Mesodermal cell (in vitro differentiated cells): Measurements from ENCODE around the gene CEACAM3.

Source experiments
- H3K27ac ChIP-seq: 2 replicates; pipeline ENCODE4 v1.7.0; 2013; ENCODE audit warnings: mild to moderate bottlenecking, low read depth, low read length, moderate library complexity; ENCODE audit not compliant: severe bottlenecking
- H3K36me3 ChIP-seq: 2 replicates; pipeline ENCODE4 v1.7.1; 2013; ENCODE audit warnings: mild to moderate bottlenecking, low read length, moderate library complexity; ENCODE audit not compliant: control insufficient read depth, insufficient read depth
- H3K4me1 ChIP-seq: one replicate; pipeline ENCODE4 v1.7.1; 2013; ENCODE audit warnings: mild to moderate bottlenecking, low read length; ENCODE audit not compliant: insufficient read depth, control insufficient read depth, poor library complexity, severe bottlenecking
- H3K4me3 ChIP-seq: 2 replicates; pipeline ENCODE4 v1.7.0; 2013; ENCODE audit warnings: low read length, control low read depth, mild to moderate bottlenecking; ENCODE audit not compliant: insufficient read depth, poor library complexity, severe bottlenecking; ENCODE audit errors: extremely low read depth
- H3K9me3 ChIP-seq: 2 replicates; pipeline ENCODE4 v1.7.1; 2013; ENCODE audit warnings: mild to moderate bottlenecking, low read length, moderate library complexity; ENCODE audit not compliant: control insufficient read depth
- WGBS, 2 experiments: methylation state at CpG; one replicate each; pipeline ENCODE4 v1.1.5; 2013; ENCODE audit warnings: missing lambda C conversion rate in 2 of 2; ENCODE audit not compliant: insufficient coverage in 2 of 2; 5-methylcytosine and 5-hydroxymethylcytosine counted together

CEACAM3 gene

DNA sequence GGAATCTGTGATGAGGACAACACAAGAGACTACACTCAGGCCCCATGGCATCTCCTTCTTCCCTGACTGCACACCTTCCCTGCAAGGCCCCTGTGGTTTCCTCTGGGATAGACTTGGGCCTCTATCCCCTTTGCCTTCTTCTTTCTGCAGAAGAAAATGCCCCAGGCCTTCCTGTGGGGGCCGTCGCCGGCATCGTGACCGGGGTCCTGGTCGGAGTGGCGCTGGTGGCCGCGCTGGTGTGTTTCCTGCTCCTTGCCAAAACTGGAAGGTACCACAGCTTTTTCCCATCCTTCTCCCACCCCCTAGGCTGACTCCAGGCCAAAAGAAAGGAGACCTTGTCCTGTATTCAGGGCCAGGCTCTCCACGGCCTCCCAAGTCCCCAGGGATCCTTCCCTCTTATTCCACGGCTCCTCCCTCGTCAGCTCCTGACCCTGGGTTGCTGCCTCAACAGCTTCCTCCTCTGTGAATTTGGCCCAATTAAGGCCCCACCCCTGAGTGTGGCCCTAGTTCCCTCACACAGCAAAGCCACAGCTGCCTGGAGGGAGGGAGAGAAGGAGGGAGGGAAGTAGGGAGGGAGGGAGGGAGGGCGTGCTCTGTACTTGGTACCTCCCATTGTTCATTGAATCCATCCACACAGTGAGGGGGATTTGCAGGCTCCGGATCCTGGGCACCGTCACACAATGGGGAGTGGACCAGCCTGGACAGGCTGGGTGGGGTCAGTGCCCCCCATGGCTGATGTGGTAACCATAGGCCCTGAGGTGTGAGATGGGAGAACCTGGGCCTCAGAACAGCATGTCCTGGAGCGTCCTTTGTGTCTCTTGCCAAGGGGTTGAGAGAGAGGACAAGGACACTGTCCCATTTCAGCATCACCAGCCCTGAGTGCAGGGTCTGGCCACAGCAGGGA is 12.5 kb downstream of the CEACAM3 start:
- no peaks in the 10 kb centered on the region for H3K4me1 ChIP-seq
- WGBS, 2 experiments = 73 to 100% methylated on average over 3 to 14 of the region's 16 CpGs
- no peak overlapping the region for H3K27ac ChIP-seq
- H3K36me3 ChIP-seq = no peaks in the 10 kb centered on the region
- no peak overlapping the region for H3K4me3 ChIP-seq
- no peaks in the 10 kb centered on the region for H3K9me3 ChIP-seq

DNA sequence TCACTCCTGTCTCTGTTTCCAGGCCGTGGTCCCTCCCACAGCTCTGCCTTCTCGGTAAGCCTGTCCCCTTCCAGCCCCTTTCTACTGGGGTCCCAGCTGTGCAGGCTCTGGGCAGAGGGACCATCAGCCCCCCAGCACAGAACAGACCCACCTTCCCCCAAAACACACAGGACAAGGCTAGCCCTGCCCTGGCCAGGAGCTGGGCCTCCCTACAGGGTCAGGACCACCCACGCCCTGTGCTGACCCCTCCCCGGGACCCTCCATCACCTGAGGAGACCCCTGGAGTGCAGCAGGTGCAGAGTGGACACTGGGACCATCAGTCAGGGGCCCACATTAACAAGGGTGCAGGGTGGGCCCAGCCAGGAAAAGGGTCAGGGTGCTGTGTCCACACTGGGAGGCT is 13.9 kb downstream of the CEACAM3 start:
- H3K4me1 ChIP-seq = no peaks in the 10 kb centered on the region
- no peaks in the 10 kb centered on the region for H3K36me3 ChIP-seq
- no peak overlapping the region for H3K27ac ChIP-seq
- H3K4me3 ChIP-seq = no peak overlapping the region
- WGBS, 2 experiments = 68 to 78% methylated on average over 2 to 4 of the region's 4 CpGs
- H3K9me3 ChIP-seq = no peaks in the 10 kb centered on the region

DNA sequence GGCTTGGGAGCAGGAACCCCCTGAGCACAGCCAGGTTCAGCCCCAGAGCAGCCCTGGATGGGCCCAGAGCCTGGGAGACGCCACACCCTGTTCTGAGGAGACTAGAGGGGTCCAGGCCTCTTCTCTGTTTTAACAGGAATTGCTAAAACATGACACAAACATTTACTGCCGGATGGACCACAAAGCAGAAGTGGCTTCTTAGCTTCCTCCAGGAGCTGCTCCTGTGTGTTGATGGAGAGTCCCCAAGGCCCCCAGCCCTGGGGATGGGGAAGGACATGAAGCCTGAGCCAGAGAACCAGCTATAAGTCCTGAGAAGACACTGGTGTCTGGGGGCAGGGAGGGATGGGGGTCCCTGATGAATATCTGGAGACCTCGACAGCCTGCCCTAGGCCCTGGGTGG is 14.6 kb downstream of the CEACAM3 start:
- H3K36me3 ChIP-seq = no peaks in the 10 kb centered on the region
- H3K4me1 ChIP-seq = no peaks in the 10 kb centered on the region
- no peak overlapping the region for H3K27ac ChIP-seq
- 50% methylated on average over 2 of the region's 3 CpGs for WGBS, 2 experiments
- H3K4me3 ChIP-seq = no peak overlapping the region
- H3K9me3 ChIP-seq = no peaks in the 10 kb centered on the region

DNA sequence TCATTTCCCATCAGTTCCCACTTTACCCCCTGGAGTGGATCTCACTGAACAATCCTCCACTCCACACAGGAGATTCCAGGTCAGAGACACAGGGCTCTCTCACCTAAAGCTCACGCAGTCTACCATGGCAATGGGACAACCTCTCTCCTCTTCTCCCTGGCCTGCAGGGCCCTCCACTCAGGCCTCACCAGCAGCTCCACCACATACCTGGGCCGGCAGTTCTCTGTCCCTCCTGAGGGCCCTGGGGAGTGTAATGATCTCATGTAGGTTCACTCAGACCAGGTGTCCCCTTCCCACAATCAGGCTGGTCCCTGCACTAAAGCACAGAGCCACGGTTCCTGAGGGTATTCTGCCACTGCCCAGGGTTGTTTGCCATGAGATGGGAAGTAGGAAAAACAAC is 15.6 kb downstream of the CEACAM3 start:
- 80% methylated on average over 1 of the region's 3 CpGs for WGBS, 2 experiments
- Histone ChIP-seq H3K27ac (no peak overlapping the region), H3K9me3 (no peaks in the 10 kb centered on the region), H3K36me3 (no peaks in the 10 kb centered on the region), H3K4me1 (no peaks in the 10 kb centered on the region), H3K4me3 (no peak overlapping the region)

DNA sequence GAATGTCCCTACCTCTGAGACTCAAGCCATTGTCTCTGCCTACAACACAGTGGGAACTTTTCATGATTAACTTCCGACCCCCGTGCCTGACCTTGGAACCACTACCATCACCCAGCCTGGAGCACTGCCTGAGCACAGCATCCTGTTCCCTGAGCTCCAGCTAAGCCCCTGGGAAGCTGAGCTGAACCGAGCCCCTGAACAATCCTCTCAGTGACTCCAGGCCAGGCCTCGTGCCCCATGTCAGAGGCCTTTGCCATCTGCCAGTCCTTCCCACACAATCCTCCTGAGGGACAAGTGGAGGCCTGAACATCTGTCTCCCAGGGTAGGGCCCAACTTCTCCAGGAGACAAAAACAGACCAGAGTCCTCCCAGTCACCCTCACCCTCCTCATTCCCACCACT is 17.5 kb downstream of the CEACAM3 start:
- 26 to 50% methylated on average over 4 of the region's 4 CpGs for WGBS, 2 experiments
- Histone ChIP-seq H3K4me1 (no peaks in the 10 kb centered on the region), H3K9me3 (no peaks in the 10 kb centered on the region), H3K36me3 (no peaks in the 10 kb centered on the region), H3K27ac (no peak overlapping the region), H3K4me3 (no peak overlapping the region)

DNA sequence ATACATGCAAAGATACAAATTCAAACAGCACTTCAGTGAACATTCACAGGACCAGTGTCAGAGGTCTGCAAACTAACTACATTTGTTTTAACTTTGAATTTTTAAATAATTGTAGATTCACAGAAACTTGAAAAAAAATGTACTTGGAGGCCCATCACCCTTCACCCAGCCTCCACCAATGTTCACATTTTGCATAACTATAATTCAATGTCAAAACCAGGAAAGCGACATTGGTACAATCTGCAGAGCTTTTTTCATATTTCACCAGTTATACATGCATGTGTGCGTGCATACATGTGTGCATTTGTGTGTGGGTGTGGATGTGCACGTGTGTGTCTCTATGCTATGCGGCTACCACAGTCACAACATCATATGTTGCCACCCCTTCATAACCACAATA is 18.9 kb downstream of the CEACAM3 start:
- Histone ChIP-seq H3K4me1 (no peaks in the 10 kb centered on the region), H3K9me3 (no peaks in the 10 kb centered on the region), H3K4me3 (no peak overlapping the region), H3K36me3 (no peaks in the 10 kb centered on the region), H3K27ac (no peak overlapping the region)
- no CpG with 5 or more reads among the region's 4 CpGs for WGBS, 2 experiments

DNA sequence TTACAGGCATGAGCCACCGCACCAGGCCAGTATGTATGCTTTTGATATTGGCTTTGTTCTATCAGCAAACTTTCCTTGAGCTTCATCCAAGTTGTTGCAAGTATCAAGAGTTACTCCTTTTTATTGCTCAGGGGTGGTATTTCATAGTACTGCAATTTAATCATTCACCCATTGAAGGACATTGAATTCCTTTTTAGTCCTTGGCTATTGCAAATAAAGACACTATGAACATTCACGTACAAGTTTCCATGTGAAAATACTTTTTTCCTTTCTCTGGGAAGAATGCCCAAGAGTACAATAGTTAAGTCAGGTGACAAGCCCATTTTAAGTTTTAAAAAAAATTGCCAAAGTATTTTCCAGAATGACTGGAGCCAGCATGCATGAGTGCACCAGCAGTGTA is 20.4 kb downstream of the CEACAM3 start:
- H3K27ac ChIP-seq = no peak overlapping the region
- no peaks in the 10 kb centered on the region for H3K9me3 ChIP-seq
- H3K4me3 ChIP-seq = no peak overlapping the region
- H3K4me1 ChIP-seq = no peaks in the 10 kb centered on the region
- no peaks in the 10 kb centered on the region for H3K36me3 ChIP-seq
- WGBS, 2 experiments = 68 to 100% methylated on average over 1 to 2 of the region's 2 CpGs

DNA sequence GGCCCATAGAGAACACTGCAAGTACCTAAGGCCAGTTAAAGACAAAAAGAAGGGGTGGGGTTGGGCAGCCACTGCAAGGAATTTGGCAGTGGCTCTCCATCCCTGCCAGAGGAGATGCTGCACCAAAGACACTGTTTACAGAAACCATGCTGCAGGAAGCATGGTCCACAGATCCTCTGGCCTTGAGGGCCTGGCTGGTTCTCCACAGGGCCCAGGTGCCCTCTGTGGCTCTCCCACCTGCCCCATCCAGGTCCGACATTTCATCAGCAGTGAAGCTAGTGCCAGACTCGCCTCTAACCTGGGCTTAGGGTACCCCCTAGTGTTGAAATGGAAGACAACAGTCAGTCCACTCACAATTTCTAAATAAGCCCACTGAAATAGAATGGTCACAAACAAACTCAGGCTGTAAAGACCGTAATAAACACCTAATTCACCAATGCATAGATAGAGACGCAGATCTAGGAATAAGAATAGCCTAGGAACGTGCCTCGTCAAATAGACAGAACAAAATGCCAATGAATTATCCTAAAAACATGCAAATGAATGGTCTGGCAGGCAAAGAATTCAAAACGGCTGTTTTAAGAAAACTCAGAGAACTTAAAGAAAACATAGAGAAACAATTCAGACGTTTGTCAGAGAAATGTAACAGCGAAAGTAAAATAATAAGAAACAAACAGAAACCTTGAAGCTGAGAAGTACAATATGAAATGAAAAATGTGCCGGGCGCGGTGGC is 24.8 kb downstream of the CEACAM3 start:
- H3K36me3 ChIP-seq = no peaks in the 10 kb centered on the region
- no peaks in the 10 kb centered on the region for H3K4me1 ChIP-seq
- H3K27ac ChIP-seq = no peak overlapping the region
- 0 to 18% methylated on average over 2 to 8 of the region's 12 CpGs for WGBS, 2 experiments
- H3K9me3 ChIP-seq = no peaks in the 10 kb centered on the region
- no peak overlapping the region for H3K4me3 ChIP-seq

DNA sequence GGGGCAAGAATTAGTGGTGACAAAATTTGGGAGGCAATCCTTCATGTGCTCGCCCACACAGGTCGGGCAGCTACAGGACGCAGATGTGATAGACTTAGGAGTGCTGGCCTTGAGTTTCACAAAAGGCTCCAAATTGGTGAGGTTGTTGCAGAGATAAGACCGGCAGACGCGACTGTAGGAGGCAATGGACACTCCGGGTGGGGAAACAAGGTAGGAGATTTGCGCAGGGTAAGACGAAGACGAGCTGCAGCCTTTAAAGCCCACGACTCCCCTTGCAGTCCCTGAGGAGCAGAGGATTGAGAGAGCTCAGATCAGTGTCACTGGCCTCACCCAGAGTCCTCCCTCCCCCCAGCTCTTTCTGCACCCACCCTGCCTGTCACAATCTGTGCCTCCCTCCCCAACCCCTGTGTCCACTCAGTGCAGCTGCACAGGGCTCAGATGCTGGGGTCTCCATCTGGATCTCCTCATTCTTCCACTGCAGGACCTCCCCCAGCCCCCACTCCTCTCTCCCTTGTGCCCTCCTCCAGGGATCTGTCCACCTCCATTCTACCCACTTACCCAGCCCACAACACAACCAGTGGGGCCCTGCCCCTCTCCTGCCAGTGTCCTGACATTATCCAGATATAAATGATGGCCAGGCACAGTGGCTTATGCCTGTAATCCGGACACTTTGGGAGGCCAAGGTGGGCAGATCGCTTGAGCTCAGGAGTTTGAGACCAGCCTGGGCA is 41.8 kb downstream of the CEACAM3 start:
- Histone ChIP-seq H3K9me3 (no peaks in the 10 kb centered on the region), H3K36me3 (no peaks in the 10 kb centered on the region), H3K4me1 (no peaks in the 10 kb centered on the region), H3K27ac (no peak overlapping the region), H3K4me3 (no peak overlapping the region)
- 65 to 76% methylated on average over 10 to 12 of the region's 13 CpGs for WGBS, 2 experiments

DNA sequence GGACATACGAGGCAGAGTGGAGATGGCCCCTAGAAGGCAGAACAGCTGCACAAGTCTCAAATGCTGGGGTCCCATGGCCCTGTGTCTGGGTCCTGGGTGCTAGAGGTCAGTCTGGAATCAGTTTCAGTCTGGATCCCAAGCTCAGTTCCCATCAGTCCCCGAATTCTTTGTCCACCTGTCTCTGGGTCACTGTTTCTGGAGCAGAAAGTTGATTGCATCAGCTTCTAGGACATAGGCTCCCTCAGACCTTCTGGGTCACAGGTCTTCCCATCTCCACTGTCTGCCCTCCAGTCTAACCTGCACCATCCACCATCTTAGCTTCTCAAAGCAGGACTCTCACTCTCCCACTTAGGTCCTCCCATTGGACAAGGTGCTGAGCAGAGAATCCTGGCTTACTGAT is 42.8 kb downstream of the CEACAM3 start:
- 44 to 57% methylated on average over 2 of the region's 2 CpGs for WGBS, 2 experiments
- H3K9me3 ChIP-seq = no peaks in the 10 kb centered on the region
- no peak overlapping the region for H3K27ac ChIP-seq
- no peaks in the 10 kb centered on the region for H3K4me1 ChIP-seq
- H3K36me3 ChIP-seq = no peaks in the 10 kb centered on the region
- no peak overlapping the region for H3K4me3 ChIP-seq
